HepG2 (cell line): ENCODE results near the gene ASTN2. TPM values are rescaled to one million over a fixed set of nuclear protein-coding genes. Genes with fewer than 3 reads are reported as not detected.

Source experiments
- ATF7 ChIP-seq, 2 experiments: fragments of 450-650 bp in 1 of 2; sonication (generic) in 1 of 2; formaldehyde crosslinking in 1 of 2; IDR thresholded peaks; 2 replicates each; pipeline versions ENCODE4 v1.4.0 to v1.6.1; 2016 to 2020; ENCODE audit warnings: antibody characterized with exemption in 1 of 2, mild to moderate bottlenecking in 1 of 2, missing genetic modification reagents in 1 of 2
- BRF2 ChIP-seq: sonication (generic); formaldehyde crosslinking; IDR thresholded peaks from 2 replicates; pipeline ENCODE4 v1.8.1; 2022; ENCODE audit warnings: mild to moderate bottlenecking, missing genetic modification reagents
- IRX3 ChIP-seq: sonication (generic); formaldehyde crosslinking; IDR thresholded peaks from 2 replicates; pipeline ENCODE4 v1.8.1; 2023; ENCODE audit warnings: mild to moderate bottlenecking, low read depth, missing genetic modification reagents, borderline replicate concordance
- SAP130 ChIP-seq: IDR thresholded peaks from 2 replicates; pipeline ENCODE4 v1.6.1; 2016; ENCODE audit warnings: low read depth
- ZNF180 ChIP-seq: sonication (generic); formaldehyde crosslinking; IDR thresholded peaks from 2 replicates; pipeline ENCODE4 v1.4.0; 2020; ENCODE audit warnings: low read depth, missing genetic modification reagents, borderline replicate concordance
- ZNF318 ChIP-seq: sonication (generic); formaldehyde crosslinking; IDR thresholded peaks from 2 replicates; pipeline ENCODE4 v1.4.0; 2020; ENCODE audit warnings: mild to moderate bottlenecking, missing genetic modification reagents
- polyA plus RNA-seq, 8 experiments: library from polyadenylated mRNA; depleted of rRNA in 3 of 8; stranded (reverse) in 7 of 8; unstranded in 1 of 8; fragments of >200 nt; fragmentation: Illumina TruSeq in 4 of 8; extraction: Trizol in 4 of 8; gene quantifications; 2 replicates each; pipeline versions ENCODE4 v1.2.1 to v1.2.3, GENCODE V29; 2011 to 2016; ENCODE audit warnings: low read depth in 4 of 8, missing spikeins in 1 of 8, mixed read lengths in 1 of 8; ENCODE audit not compliant: insufficient read depth in 1 of 8
- total RNA-seq, 5 experiments: library from RNA; depleted of rRNA; stranded (reverse); fragments of >200 nt; fragmentation: Illumina TruSeq; extraction: Trizol; gene quantifications; 2 replicates each; pipeline ENCODE4 v1.2.3, GENCODE V29; 2016; ENCODE audit warnings: low read depth in 1 of 5

The ASTN2 gene
- total and polyA plus RNA-seq, 2 of the 13 experiments (the other 11 are each of a cell fraction or from before 2014, with no cell fraction given) = 5.2 to 13.5 TPM

DNA sequence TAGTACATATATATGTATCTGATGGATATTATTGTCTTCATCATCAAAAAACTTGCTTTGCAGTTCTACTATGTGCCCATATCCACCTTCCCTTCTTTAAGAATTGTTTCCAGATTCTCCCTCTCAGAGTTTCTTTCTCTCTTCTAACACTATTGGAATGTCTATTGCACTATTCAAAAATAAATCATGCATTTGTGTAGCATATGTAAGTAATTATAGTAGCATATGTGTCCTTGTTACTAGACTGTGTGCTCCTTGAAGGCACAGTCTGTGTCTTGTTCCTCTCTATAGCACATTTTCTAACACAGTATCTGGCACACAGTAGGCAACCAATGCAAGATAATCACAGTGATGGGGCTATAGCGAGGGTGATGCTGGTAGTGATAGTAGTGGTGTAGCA is 771.2 kb downstream of the ASTN2 start (continued):
- TF ChIP-seq ZNF318 (CRISPR knock-in tag) (no peak), IRX3 (no peak), SAP130 (CRISPR knock-in tag) (no peak), ATF7 (IDR thresholded peaks at IDR 0.05) (no peak), ATF7 (CRISPR knock-in tag; IDR thresholded peaks at IDR 0.05) (no peak), BRF2 (no peak), ZNF180 (CRISPR knock-in tag) (no peak)
